ENCODE measurements around the gene SFMBT2.

DNA sequence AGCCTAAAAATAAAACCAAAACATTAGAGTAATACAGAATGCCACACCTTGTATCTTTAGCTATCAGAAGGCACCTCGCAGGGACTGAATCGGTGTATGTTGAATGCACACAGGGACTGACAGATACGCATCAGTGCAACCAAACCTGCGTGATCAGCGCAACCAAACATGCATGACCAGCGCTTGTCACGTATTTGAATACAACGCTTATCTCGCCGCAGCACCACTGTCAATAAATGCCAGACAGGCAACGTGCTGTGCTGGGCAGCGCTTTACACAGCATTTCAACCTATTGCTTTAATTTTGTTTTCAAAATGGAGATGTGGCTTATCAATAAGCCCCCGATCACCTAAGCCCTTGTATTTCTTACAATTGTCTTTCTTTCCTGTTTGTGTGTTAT, 242.4 kb downstream of the SFMBT2 start:
- TF ChIP-seq POLR2A (IDR thresholded peaks at IDR 0.05; ENCODE audit: low read depth, low read length) (no peak), CREM (IDR thresholded peaks at IDR 0.05; ENCODE audit: low read depth) (no peak), TCF7 (IDR thresholded peaks at IDR 0.05; ENCODE audit: borderline replicate concordance) (no peak), ZSCAN29 (IDR thresholded peaks at IDR 0.05) (no peak), SREBF1 (IDR thresholded peaks at IDR 0.05; ENCODE audit: low read length) (no peak), EZH2 (IDR thresholded peaks at IDR 0.05; ENCODE audit: borderline replicate concordance, control insufficient read depth, low read depth, low read length) (no peak), MXI1 (IDR thresholded peaks at IDR 0.05; ENCODE audit: low read depth, low read length) (no peak), FOS (IDR thresholded peaks at IDR 0.05; ENCODE audit: borderline replicate concordance, extremely low read depth, insufficient read length) (no peak)
- TF ChIP-seq, protein P1, sequence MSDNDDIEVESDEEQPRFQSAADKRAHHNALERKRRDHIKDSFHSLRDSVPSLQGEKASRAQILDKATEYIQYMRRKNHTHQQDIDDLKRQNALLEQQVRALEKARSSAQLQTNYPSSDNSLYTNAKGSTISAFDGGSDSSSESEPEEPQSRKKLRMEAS (IDR thresholded peaks at IDR 0.05; ENCODE audit: low read depth, low read length), result no peak
- TF ChIP-seq, protein P2, sequence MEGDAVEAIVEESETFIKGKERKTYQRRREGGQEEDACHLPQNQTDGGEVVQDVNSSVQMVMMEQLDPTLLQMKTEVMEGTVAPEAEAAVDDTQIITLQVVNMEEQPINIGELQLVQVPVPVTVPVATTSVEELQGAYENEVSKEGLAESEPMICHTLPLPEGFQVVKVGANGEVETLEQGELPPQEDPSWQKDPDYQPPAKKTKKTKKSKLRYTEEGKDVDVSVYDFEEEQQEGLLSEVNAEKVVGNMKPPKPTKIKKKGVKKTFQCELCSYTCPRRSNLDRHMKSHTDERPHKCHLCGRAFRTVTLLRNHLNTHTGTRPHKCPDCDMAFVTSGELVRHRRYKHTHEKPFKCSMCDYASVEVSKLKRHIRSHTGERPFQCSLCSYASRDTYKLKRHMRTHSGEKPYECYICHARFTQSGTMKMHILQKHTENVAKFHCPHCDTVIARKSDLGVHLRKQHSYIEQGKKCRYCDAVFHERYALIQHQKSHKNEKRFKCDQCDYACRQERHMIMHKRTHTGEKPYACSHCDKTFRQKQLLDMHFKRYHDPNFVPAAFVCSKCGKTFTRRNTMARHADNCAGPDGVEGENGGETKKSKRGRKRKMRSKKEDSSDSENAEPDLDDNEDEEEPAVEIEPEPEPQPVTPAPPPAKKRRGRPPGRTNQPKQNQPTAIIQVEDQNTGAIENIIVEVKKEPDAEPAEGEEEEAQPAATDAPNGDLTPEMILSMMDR (IDR thresholded peaks at IDR 0.05 in 2 of 3, conservative IDR thresholded peaks at IDR 0.05 in 1 of 3; ENCODE audit: control insufficient read depth in 2 of 3, extremely low read depth in 1 of 3, insufficient read depth in 1 of 3, low read depth in 3 of 3, low read length in 3 of 3), result no peak
- TF ChIP-seq, protein P3, sequence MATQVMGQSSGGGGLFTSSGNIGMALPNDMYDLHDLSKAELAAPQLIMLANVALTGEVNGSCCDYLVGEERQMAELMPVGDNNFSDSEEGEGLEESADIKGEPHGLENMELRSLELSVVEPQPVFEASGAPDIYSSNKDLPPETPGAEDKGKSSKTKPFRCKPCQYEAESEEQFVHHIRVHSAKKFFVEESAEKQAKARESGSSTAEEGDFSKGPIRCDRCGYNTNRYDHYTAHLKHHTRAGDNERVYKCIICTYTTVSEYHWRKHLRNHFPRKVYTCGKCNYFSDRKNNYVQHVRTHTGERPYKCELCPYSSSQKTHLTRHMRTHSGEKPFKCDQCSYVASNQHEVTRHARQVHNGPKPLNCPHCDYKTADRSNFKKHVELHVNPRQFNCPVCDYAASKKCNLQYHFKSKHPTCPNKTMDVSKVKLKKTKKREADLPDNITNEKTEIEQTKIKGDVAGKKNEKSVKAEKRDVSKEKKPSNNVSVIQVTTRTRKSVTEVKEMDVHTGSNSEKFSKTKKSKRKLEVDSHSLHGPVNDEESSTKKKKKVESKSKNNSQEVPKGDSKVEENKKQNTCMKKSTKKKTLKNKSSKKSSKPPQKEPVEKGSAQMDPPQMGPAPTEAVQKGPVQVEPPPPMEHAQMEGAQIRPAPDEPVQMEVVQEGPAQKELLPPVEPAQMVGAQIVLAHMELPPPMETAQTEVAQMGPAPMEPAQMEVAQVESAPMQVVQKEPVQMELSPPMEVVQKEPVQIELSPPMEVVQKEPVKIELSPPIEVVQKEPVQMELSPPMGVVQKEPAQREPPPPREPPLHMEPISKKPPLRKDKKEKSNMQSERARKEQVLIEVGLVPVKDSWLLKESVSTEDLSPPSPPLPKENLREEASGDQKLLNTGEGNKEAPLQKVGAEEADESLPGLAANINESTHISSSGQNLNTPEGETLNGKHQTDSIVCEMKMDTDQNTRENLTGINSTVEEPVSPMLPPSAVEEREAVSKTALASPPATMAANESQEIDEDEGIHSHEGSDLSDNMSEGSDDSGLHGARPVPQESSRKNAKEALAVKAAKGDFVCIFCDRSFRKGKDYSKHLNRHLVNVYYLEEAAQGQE (IDR thresholded peaks at IDR 0.05; ENCODE audit: low read depth, low read length), result no peak
- TF ChIP-seq, protein P4, sequence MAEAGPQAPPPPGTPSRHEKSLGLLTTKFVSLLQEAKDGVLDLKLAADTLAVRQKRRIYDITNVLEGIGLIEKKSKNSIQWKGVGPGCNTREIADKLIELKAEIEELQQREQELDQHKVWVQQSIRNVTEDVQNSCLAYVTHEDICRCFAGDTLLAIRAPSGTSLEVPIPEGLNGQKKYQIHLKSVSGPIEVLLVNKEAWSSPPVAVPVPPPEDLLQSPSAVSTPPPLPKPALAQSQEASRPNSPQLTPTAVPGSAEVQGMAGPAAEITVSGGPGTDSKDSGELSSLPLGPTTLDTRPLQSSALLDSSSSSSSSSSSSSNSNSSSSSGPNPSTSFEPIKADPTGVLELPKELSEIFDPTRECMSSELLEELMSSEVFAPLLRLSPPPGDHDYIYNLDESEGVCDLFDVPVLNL (IDR thresholded peaks at IDR 0.05; ENCODE audit: low read depth, low read length), result no peak
- TF ChIP-seq, protein P5, sequence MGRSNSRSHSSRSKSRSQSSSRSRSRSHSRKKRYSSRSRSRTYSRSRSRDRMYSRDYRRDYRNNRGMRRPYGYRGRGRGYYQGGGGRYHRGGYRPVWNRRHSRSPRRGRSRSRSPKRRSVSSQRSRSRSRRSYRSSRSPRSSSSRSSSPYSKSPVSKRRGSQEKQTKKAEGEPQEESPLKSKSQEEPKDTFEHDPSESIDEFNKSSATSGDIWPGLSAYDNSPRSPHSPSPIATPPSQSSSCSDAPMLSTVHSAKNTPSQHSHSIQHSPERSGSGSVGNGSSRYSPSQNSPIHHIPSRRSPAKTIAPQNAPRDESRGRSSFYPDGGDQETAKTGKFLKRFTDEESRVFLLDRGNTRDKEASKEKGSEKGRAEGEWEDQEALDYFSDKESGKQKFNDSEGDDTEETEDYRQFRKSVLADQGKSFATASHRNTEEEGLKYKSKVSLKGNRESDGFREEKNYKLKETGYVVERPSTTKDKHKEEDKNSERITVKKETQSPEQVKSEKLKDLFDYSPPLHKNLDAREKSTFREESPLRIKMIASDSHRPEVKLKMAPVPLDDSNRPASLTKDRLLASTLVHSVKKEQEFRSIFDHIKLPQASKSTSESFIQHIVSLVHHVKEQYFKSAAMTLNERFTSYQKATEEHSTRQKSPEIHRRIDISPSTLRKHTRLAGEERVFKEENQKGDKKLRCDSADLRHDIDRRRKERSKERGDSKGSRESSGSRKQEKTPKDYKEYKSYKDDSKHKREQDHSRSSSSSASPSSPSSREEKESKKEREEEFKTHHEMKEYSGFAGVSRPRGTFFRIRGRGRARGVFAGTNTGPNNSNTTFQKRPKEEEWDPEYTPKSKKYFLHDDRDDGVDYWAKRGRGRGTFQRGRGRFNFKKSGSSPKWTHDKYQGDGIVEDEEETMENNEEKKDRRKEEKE (IDR thresholded peaks at IDR 0.05), result no peak
